GM18867 (cell line): Measurements from ENCODE around the gene PARD3.
A peak's percentile ranks its signal among the peaks of the same experiment; 100 is the strongest.
"Not testable (repeated sequence)": the region's sequence is repeated elsewhere in the genome, so short reads cannot be mapped to it uniquely, and the experiment has no call there.

ENCODE experiments used
- ATAC-seq: cut with Tn5 transposase; IDR thresholded peaks from one replicate; pipeline ENCODE4 v1.9.1; 2021; ENCODE audit warnings: mild to moderate bottlenecking, moderate library complexity; ENCODE audit not compliant: unreplicated experiment

The PARD3 gene

GRCh38 chr10:34717429-34717828 is 97.7 kb downstream of the PARD3 start:
- no peak for ATAC-seq

- ATAC-seq = peak; percentile 70
Observed at GRCh38 chr10:34716958-34717357, 98.1 kb downstream of the PARD3 start.

DNA sequence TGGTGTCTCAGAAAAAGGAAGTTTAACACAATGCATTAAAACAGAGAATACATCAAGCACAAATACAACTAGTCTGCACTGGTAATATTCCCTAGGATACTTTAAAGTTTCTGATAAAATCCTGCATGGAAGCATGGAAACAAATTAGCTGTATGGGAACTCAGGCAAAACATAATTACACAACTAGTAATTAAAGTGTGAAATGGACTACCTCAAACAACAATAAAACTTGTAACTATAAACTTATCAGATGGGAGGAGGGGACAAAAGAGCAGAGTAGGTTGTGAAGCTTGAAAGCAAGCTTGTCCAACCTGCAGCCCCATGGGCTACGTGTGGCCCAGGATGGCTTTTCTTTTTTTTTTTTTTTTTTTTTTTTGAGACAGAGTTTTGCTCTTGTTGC is 98.9 kb downstream of the PARD3 start:
- no peak for ATAC-seq

- no peak for ATAC-seq
Observed at GRCh38 chr10:34715511-34716187, 99.4 kb downstream of the PARD3 start.

- no peak for ATAC-seq
Observed at GRCh38 chr10:34713875-34714274, 101.2 kb downstream of the PARD3 start.

DNA sequence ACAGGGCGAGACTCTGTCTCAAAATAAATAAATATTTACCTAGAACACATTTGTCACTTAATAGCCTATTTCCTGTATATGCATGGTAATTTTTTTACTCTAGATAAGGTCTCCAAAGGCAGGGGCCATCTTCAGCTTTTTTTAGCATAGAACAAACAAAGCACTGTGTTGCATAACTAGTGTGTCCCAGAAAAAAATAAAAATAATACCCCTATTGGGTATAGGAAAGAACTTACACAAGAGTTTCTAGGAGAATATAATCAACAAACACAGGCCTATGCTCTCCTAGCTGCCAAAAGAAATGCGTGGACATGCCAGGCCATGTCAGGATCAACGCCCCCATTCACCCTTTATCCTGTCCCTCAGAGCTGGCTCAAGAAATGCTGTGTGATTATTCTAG is 103.6 kb downstream of the PARD3 start:
- no peak for ATAC-seq

DNA sequence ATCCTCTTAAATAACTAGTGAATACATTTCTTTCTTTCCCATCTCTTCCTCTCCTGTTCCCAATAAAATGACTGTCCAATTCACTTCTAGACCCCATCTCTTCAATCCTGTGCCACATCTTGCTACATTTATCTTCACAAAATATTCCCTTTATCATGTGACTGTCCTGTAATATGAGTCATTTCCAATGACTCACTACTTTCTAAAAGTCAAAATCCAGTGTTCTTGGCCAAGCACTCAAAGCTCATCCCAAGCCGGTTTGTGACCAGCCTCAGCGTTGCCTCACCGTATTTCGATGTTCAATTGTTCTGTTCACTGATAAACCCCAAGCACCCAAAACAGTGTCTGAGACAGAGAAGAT is 104.7 kb downstream of the PARD3 start:
- no peak for ATAC-seq

DNA sequence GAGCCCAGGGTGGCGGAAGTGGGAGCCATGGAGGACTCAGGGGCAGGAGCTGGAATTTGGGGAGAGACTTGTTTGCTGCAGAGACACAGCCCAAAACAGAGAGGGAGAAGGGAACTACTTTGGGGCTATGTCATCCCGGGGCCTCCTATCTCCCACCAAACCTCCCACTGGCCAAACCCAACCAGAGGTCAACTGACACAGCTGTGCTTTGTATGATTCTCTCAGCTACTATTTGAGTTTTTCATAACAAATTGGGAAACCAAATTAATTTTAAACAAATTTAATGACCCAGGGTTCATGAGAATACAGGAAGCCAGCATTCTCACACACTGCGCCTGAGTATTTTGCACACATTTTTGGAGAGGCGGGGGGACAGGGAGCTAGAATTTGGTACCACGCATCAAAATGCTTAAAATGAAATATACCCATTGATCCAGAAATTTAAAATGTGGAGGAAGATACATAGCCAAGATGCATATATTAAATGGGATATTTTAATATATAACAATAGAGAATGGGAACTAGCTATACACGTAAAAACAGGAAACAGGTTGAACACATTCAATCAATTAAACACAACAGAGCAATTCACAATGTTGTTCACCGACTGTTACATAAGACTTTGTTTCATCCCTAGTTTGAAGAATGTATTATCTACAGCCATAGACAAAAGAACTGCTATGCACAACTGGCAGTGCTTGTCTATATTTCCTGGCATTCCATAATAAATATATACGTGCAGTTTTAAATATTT is 105.3 kb downstream of the PARD3 start:
- ATAC-seq = no peak

- no peak for ATAC-seq
Observed at GRCh38 chr10:34707656-34708055, 107.4 kb downstream of the PARD3 start.

GRCh38 chr10:34706992-34707391 is 108.1 kb downstream of the PARD3 start:
- ATAC-seq = not testable (repeated sequence)

DNA sequence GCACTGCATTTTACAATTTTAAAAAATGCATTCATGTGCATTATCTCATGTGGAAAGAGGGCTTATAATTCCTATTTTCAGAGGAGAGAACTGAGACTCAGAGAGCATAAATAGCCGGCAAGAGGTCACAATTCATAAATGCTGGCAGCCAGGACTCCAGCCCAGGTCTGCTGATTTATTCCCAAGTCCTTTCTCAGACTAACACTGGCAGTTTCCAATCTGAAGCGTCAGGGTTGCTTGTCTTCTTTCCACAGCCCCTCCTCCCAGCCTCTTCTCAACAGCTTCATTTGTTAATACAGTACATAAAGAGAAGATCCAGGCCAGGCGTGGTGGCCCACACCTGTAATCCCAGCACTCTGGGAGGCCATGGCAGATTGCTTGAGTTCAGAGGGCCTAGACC is 108.9 kb downstream of the PARD3 start:
- ATAC-seq = no peak

- ATAC-seq = no peak
Observed at GRCh38 chr10:34705563-34705962, 109.5 kb downstream of the PARD3 start.

DNA sequence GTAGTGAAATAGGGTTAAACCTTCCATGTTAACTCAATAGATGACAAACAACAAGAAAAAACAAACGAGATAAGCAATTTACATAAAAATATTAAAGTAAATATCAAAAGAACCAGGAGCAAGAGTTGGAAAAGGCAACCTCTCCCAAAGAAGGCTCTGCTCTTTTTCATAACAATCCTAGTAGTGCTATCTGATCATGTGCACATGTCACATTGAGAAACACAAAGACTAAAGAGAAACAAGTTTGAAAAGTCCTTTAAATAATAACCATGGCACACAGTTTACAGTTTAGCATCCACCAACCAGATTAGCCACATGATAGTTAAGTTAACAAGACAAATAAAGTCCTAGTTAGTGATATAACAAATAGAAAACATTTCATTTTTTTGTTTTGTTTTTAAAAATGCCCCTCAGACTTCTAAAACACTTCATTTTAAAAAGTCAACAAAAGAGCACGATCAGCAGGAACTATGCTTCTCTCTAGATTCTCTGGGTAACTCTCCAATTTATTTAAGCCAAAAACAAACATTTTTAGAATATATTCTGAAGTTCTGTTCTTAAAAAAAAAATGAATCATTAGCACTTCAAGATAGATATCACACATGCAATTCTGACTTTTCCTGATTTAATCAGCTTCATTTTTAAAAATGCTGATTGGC is 110.4 kb downstream of the PARD3 start:
- no peak for ATAC-seq

- ATAC-seq = no peak
Observed at GRCh38 chr10:34702982-34703381, 112.1 kb downstream of the PARD3 start.

- ATAC-seq = no peak
Observed at GRCh38 chr10:34702093-34702937, 112.8 kb downstream of the PARD3 start.

- no peak for ATAC-seq
Observed at GRCh38 chr10:34701194-34701593, 113.9 kb downstream of the PARD3 start.

- not testable (repeated sequence) for ATAC-seq
Observed at GRCh38 chr10:34700752-34701151, 114.3 kb downstream of the PARD3 start.

GRCh38 chr10:34699904-34700517 is 115.1 kb downstream of the PARD3 start:
- ATAC-seq = no peak

- no peak for ATAC-seq
Observed at GRCh38 chr10:34698979-34699378, 116.1 kb downstream of the PARD3 start.

DNA sequence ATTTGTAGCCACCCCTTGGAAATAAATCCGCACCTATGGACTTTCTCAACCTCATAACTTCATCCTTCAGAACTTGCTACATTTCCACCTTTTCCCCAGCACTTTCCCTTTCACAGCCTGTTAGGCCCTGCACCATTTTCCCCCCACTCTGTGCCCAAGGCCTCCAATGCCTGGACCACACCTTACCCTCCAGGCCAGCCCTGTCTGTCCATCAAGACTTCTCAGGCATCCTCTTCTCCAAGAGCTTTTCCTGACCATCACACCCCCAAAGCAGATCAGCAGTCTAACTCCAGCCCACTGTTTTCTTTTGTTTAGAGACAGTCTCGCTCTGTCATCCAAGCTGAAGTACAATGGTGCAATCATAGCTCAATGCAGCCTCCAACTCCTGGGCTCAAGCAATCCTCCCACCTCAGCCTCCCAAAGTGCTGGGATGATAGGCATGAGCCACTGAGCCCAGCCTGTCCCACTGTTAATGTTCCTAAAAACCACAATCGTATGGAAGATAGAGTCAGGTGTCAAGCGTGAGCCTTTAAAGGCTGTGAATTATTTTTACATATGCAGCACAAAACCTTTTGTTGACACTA is 116.8 kb downstream of the PARD3 start:
- ATAC-seq = no peak
